ENCODE results near the gene KLHL6. TPM values are rescaled to one million over a fixed set of nuclear protein-coding genes. Genes with fewer than 3 reads are reported as not detected.
A peak's percentile ranks its signal among the peaks of the same experiment; 100 is the strongest.

KLHL6 gene
- total and polyA plus RNA-seq, 2 of the 13 experiments (the other 11 are each of a cell fraction or from before 2014, with no cell fraction given) = not detected

DNA sequence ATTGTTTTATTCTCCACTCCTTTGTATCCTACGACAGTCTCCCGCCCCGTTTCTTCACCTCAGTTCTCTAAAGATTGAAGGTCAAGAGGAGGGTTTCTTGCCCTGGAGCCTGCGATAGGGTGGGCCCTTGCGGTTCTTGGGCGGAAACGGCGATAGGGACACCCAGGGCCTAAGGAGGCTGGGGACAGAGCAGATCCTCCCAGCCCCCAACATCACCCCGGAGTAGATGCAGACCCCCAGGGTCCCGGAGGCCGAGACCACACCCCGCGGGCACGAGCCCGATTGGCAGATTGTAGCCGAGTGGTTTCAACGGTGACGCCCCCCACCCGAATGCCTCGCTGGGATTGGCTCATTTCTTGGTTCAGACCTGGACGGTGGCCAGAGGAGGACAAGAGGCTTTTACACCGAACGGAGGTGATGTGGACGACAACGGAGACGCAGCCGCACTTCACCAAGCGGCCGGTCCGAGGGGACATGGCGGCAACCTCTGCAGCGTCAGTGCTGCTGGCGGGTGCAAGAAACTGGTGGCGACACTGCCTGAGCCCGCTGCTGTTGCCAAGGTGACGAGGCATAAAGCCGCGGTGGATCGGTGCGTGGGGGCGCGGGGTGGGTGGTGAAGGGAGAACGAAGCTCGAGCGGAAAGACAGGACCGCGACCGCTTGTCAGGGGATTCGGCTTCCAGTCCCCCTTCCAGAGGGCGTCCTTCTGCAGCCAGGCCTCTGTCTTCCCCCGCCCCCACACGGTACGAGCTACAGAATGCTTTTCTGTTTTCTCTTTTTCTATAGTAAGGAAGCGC is 108.1 kb downstream of the KLHL6 start (continued):
- TF ChIP-seq AGO1 (IDR thresholded peaks at IDR 0.05; ENCODE audit: low read depth, low read length, poor library complexity, severe bottlenecking) (peak; percentile 36), KDM2A (CRISPR knock-in tag; IDR thresholded peaks at IDR 0.05; ENCODE audit: borderline replicate concordance, low read depth) (peak; percentile 94), EP300 (IDR thresholded peaks at IDR 0.05; ENCODE audit: low read depth in 2 of 2, low read length in 2 of 2) (no peak), EP300 (CRISPR knock-in tag; IDR thresholded peaks at IDR 0.05; ENCODE audit: borderline replicate concordance) (peak; percentile 26; the same call in 1 of the 2 replicates), FOSL1 (CRISPR knock-in tag; IDR thresholded peaks at IDR 0.05; ENCODE audit: borderline replicate concordance) (no peak), SYNCRIP (IDR thresholded peaks at IDR 0.05; ENCODE audit: insufficient read depth, low read depth, low read length) (no peak), ZNF329 (CRISPR knock-in tag; IDR thresholded peaks at IDR 0.05; ENCODE audit: low read depth) (0 out of 2 replicates have a peak, but pooled peaks have one; percentile 80), XBP1 (CRISPR knock-in tag; IDR thresholded peaks at IDR 0.05) (no peak), RAD21 (CRISPR knock-in tag; IDR thresholded peaks at IDR 0.05) (0 out of 2 replicates have a peak, but pooled peaks have one; percentile 13), FOXP4 (CRISPR knock-in tag; IDR thresholded peaks at IDR 0.05) (peak; percentile 45; the same call in 1 of the 2 replicates), ZNF430 (CRISPR knock-in tag; IDR thresholded peaks at IDR 0.05) (peak; percentile 77; the same call in 1 of the 2 replicates), NR2F2 (IDR thresholded peaks at IDR 0.05; ENCODE audit: borderline replicate concordance, low read depth) (no peak; the same call in 1 of the 2 replicates), RAD51 (IDR thresholded peaks at IDR 0.05; ENCODE audit: borderline replicate concordance) (no peak), KDM3A (CRISPR knock-in tag; IDR thresholded peaks at IDR 0.05; ENCODE audit: low read depth) (peak; percentile 74), SOX13 (IDR thresholded peaks at IDR 0.05) (no peak), SOX13 (CRISPR knock-in tag; conservative IDR thresholded peaks at IDR 0.05 in 1 of 2, IDR thresholded peaks at IDR 0.05 in 1 of 2) (peak in 1 of 2 experiments; percentile 51; a peak in 1 of 4 replicates), NKX3-1 (CRISPR knock-in tag; IDR thresholded peaks at IDR 0.05) (0 out of 2 replicates have a peak, but pooled peaks have one; percentile 45)
- TF ChIP-seq, protein P1, sequence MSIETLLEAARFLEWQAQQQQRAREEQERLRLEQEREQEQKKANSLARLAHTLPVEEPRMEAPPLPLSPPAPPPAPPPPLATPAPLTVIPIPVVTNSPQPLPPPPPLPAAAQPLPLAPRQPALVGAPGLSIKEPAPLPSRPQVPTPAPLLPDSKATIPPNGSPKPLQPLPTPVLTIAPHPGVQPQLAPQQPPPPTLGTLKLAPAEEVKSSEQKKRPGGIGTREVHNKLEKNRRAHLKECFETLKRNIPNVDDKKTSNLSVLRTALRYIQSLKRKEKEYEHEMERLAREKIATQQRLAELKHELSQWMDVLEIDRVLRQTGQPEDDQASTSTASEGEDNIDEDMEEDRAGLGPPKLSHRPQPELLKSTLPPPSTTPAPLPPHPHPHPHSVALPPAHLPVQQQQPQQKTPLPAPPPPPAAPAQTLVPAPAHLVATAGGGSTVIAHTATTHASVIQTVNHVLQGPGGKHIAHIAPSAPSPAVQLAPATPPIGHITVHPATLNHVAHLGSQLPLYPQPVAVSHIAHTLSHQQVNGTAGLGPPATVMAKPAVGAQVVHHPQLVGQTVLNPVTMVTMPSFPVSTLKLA (IDR thresholded peaks at IDR 0.05) = no peak
- TF ChIP-seq, protein P2, sequence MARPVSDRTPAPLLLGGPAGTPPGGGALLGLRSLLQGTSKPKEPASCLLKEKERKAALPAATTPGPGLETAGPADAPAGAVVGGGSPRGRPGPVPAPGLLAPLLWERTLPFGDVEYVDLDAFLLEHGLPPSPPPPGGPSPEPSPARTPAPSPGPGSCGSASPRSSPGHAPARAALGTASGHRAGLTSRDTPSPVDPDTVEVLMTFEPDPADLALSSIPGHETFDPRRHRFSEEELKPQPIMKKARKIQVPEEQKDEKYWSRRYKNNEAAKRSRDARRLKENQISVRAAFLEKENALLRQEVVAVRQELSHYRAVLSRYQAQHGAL (CRISPR knock-in tag; IDR thresholded peaks at IDR 0.05; ENCODE audit: not compliant biosample characterization) = peak; percentile 53

Data from HepG2 (cell line).